ENCODE measurements around the gene PGA5. TPM values are rescaled to one million over a fixed set of nuclear protein-coding genes. Genes with fewer than 3 reads are reported as not detected.

PGA5 gene
- total and polyA plus RNA-seq, 9 of the 15 experiments (the other 6 are each of a cell fraction or from before 2014, with no cell fraction given), result not detected

DNA sequence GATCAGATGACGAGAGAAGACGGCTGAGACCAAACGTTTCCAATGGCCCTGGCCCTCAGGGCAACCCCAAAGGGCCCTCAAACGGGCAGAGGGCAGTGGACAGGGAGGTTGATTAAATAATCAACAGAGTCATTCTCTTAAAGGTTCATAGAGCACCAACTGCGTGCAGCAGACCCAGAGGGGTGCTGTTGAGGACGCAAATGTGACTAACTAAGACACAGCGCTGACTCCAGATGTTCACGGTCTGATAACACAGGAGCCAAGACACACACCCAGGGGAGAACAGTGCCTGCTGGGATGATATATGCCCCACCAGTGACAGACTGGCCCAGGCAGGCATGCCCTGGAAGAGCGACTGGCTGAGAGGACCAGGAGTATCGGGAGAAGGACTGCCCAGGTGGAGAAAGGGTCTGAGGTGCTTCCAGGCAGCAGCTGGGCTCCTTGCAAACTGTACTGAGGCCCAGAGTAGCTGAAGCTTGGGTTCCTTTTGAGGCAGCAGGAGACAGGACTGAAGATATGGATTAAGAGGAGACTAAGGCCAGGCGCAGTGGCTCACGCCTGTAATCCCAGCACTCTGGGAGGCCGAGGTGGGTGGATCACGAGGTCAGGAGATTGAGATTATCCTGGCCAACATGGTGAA lies 46.5 kb downstream of the PGA5 start (continued):
- TF ChIP-seq, protein P1, sequence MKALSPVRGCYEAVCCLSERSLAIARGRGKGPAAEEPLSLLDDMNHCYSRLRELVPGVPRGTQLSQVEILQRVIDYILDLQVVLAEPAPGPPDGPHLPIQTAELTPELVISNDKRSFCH (CRISPR knock-in tag; IDR thresholded peaks at IDR 0.05), result no peak
- TF ChIP-seq, protein P1 (tag; IDR thresholded peaks at IDR 0.05), result peak; percentile 71; the same call in 1 of the 2 replicates
- TF ChIP-seq CBX3 (IDR thresholded peaks at IDR 0.05; ENCODE audit: borderline replicate concordance in 1 of 2, low read length in 2 of 2), result peak in 1 of 2 experiments; percentile 84; a peak in 2 of 3 replicates
- peak; percentile 95 for TF ChIP-seq NCOR1 (IDR thresholded peaks at IDR 0.05)
- TF ChIP-seq STAT5A (IDR thresholded peaks at IDR 0.05; ENCODE audit: borderline replicate concordance, low read length), result peak; percentile 92
- TF ChIP-seq MAFF (IDR thresholded peaks at IDR 0.05; ENCODE audit: low read length), result peak; percentile 33; the same call in 1 of the 2 replicates
- TF ChIP-seq SMAD4 (CRISPR knock-in tag; conservative IDR thresholded peaks at IDR 0.05), result peak; percentile 87
- TF ChIP-seq NR2F6 (CRISPR knock-in tag; IDR thresholded peaks at IDR 0.05), result no peak
- TF ChIP-seq ZNF146 (CRISPR knock-in tag; IDR thresholded peaks at IDR 0.05; ENCODE audit: unreplicated experiment), result no peak
- peak; percentile 76 for TF ChIP-seq ZKSCAN1 (IDR thresholded peaks at IDR 0.05; ENCODE audit: low read depth, low read length)
- TF ChIP-seq ZNF354B (CRISPR knock-in tag; IDR thresholded peaks at IDR 0.05), result no peak
- no peak for TF ChIP-seq HEY1 (CRISPR knock-in tag; IDR thresholded peaks at IDR 0.05; ENCODE audit: borderline replicate concordance)
- TF ChIP-seq, protein P2, sequence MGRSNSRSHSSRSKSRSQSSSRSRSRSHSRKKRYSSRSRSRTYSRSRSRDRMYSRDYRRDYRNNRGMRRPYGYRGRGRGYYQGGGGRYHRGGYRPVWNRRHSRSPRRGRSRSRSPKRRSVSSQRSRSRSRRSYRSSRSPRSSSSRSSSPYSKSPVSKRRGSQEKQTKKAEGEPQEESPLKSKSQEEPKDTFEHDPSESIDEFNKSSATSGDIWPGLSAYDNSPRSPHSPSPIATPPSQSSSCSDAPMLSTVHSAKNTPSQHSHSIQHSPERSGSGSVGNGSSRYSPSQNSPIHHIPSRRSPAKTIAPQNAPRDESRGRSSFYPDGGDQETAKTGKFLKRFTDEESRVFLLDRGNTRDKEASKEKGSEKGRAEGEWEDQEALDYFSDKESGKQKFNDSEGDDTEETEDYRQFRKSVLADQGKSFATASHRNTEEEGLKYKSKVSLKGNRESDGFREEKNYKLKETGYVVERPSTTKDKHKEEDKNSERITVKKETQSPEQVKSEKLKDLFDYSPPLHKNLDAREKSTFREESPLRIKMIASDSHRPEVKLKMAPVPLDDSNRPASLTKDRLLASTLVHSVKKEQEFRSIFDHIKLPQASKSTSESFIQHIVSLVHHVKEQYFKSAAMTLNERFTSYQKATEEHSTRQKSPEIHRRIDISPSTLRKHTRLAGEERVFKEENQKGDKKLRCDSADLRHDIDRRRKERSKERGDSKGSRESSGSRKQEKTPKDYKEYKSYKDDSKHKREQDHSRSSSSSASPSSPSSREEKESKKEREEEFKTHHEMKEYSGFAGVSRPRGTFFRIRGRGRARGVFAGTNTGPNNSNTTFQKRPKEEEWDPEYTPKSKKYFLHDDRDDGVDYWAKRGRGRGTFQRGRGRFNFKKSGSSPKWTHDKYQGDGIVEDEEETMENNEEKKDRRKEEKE (IDR thresholded peaks at IDR 0.05; ENCODE audit: borderline replicate concordance in 1 of 2, control insufficient read depth in 1 of 2, low read depth in 2 of 2, low read length in 1 of 2), result 0 out of 4 replicates have a peak, but pooled peaks of 1 of the 2 experiments have one; percentile 50
- TF ChIP-seq POLR2AphosphoS5 (IDR thresholded peaks at IDR 0.05; ENCODE audit: control insufficient read depth, insufficient read depth, low read depth, low read length), result peak; percentile 97
- peak; percentile 93 for TF ChIP-seq MTA2 (IDR thresholded peaks at IDR 0.05; ENCODE audit: low read depth)
- no peak for TF ChIP-seq KLF13 (tag; IDR thresholded peaks at IDR 0.05; ENCODE audit: borderline replicate concordance, low read depth)

All from K562 (cell line).